IMR-90 (cell line): ENCODE measurements around the gene TNIP1. TPM values are rescaled to one million over a fixed set of nuclear protein-coding genes. Genes with fewer than 3 reads are reported as not detected.

Experiments used
- ATAC-seq: fragments of 200-7000 bp; cut with Tn5 transposase; 2 replicates; pipeline ENCODE4 v1.9.1; 2020; ENCODE audit warnings: low read depth, mild to moderate bottlenecking, moderate library complexity
- BruUV-seq: library from RNA; stranded (reverse); fragments of 400-500 nt; replicated peaks from 2 replicates; lab custom pipeline; 2021; lab: Mats Ljungman, UMichigan
- CTCF ChIA-PET: fragments of 300-600 bp; formaldehyde crosslinking; extraction: SDS; loops from one replicate; lab custom pipeline; 2021; ENCODE audit warnings: antibody characterized with exemption; lab: Yijun Ruan, JAX
- POLR2A ChIA-PET: fragments of 300-600 bp; sonication (Branson Sonifier 250); formaldehyde crosslinking; loops from one replicate; lab custom pipeline; 2022; ENCODE audit warnings: antibody characterized with exemption; ENCODE audit not compliant: unreplicated experiment; lab: Charles Lee
- DNase-seq: peaks from one replicate; pipeline ENCODE4 v3.0.0; 2013
- H2AFZ ChIP-seq: replicated peaks from 2 replicates; pipeline ENCODE3; 2013; ENCODE audit warnings: low read length, mild to moderate bottlenecking; ENCODE audit not compliant: poor library complexity
- H2AK5ac ChIP-seq: 2 replicates; pipeline ENCODE4 v1.6.1; 2013; ENCODE audit warnings: low read depth, low read length, inconsistent platforms
- H2AK9ac ChIP-seq: replicated peaks from 2 replicates; pipeline ENCODE3; 2013; ENCODE audit warnings: mild to moderate bottlenecking, low read depth, low read length, moderate library complexity; ENCODE audit not compliant: poor library complexity
- H2BK120ac ChIP-seq: 2 replicates; pipeline ENCODE4 v1.6.1; 2013; ENCODE audit warnings: low read depth, low read length, inconsistent platforms
- H2BK15ac ChIP-seq: 3 replicates; pipeline ENCODE4 v1.6.1; 2013; ENCODE audit warnings: low read depth, low read length, inconsistent platforms
- H2BK20ac ChIP-seq: 2 replicates; pipeline ENCODE4 v1.6.1; 2013; ENCODE audit warnings: low read depth, mild to moderate bottlenecking, inconsistent platforms, low read length, moderate library complexity
- H2BK5ac ChIP-seq: 2 replicates; pipeline ENCODE4 v1.6.1; 2013; ENCODE audit warnings: mild to moderate bottlenecking, low read depth, low read length, inconsistent platforms; ENCODE audit not compliant: poor library complexity, severe bottlenecking
- H3K14ac ChIP-seq: replicated peaks from 2 replicates; pipeline ENCODE4 v1.6.1; 2013; ENCODE audit warnings: low read depth, low read length, inconsistent platforms
- H3K18ac ChIP-seq: 2 replicates; pipeline ENCODE4 v1.6.1; 2013; ENCODE audit warnings: low read depth, low read length, control low read depth
- H3K23ac ChIP-seq: 2 replicates; pipeline ENCODE4 v1.6.1; 2013; ENCODE audit warnings: low read depth, low read length, inconsistent platforms
- H3K27ac ChIP-seq: 2 replicates; pipeline ENCODE4 v1.5.1; 2013; ENCODE audit warnings: mild to moderate bottlenecking, control low read depth, low read length; ENCODE audit not compliant: insufficient read depth
- H3K27me3 ChIP-seq: 2 replicates; pipeline ENCODE4 v1.6.1; 2013; ENCODE audit warnings: low read length; ENCODE audit not compliant: control insufficient read depth, insufficient read depth
- H3K36me3 ChIP-seq: 2 replicates; pipeline ENCODE4 v1.6.1; 2013; ENCODE audit warnings: low read length, mixed read lengths; ENCODE audit not compliant: control insufficient read depth, insufficient read depth
- H3K4ac ChIP-seq: 2 replicates; pipeline ENCODE4 v1.6.1; 2013; ENCODE audit warnings: low read depth, low read length, inconsistent platforms
- H3K4me1 ChIP-seq: 2 replicates; pipeline ENCODE4 v1.6.1; 2013; ENCODE audit warnings: low read length, mixed read lengths; ENCODE audit not compliant: control insufficient read depth, insufficient read depth
- H3K4me2 ChIP-seq: 2 replicates; pipeline ENCODE4 v1.6.1; 2013; ENCODE audit warnings: low read depth, mild to moderate bottlenecking, control low read depth, low read length, moderate library complexity
- H3K4me3 ChIP-seq: 2 replicates; pipeline ENCODE4 v1.5.1; 2013; ENCODE audit warnings: low read depth, mild to moderate bottlenecking, control low read depth, low read length, moderate library complexity; ENCODE audit not compliant: insufficient read depth
- H3K56ac ChIP-seq: 2 replicates; pipeline ENCODE4 v1.6.1; 2013; ENCODE audit warnings: low read length, inconsistent platforms; ENCODE audit not compliant: insufficient read depth; ENCODE audit errors: extremely low read depth
- H3K79me1 ChIP-seq, 2 experiments: 2 replicates each; pipeline ENCODE4 v1.6.1; 2013; ENCODE audit warnings: low read length in 2 of 2, inconsistent platforms in 1 of 2, low read depth in 1 of 2
- H3K9ac ChIP-seq: 2 replicates; pipeline ENCODE4 v1.6.1; 2013; ENCODE audit warnings: low read depth, low read length, control low read depth
- H3K9me1 ChIP-seq: 2 replicates; pipeline ENCODE4 v1.6.1; 2013; ENCODE audit warnings: low read length, inconsistent platforms; ENCODE audit not compliant: insufficient read depth
- H3K9me3 ChIP-seq: 2 replicates; pipeline ENCODE4 v1.6.1; 2013; ENCODE audit warnings: low read length; ENCODE audit not compliant: control insufficient read depth, insufficient read depth
- H4K20me1 ChIP-seq: 2 replicates; pipeline ENCODE4 v1.6.1; 2013; ENCODE audit warnings: low read length, inconsistent platforms; ENCODE audit not compliant: insufficient read depth
- H4K5ac ChIP-seq: 2 replicates; pipeline ENCODE4 v1.6.1; 2013; ENCODE audit warnings: mild to moderate bottlenecking, low read depth, low read length, control low read depth
- H4K8ac ChIP-seq, 2 experiments: 2 replicates each; pipeline ENCODE4 v1.6.1; 2013; ENCODE audit warnings: low read depth in 2 of 2, low read length in 2 of 2, control low read depth in 1 of 2, inconsistent platforms in 1 of 2
- H4K91ac ChIP-seq: 2 replicates; pipeline ENCODE4 v1.6.1; 2013; ENCODE audit warnings: low read depth, low read length, inconsistent platforms; ENCODE audit not compliant: insufficient read depth
- FOS ChIP-seq: fragments of 150-350 bp; IDR thresholded peaks from 2 replicates; pipeline ENCODE4 v1.6.1; 2016; ENCODE audit warnings: low read depth, low read length
- MAFK ChIP-seq: IDR thresholded peaks from 2 replicates; pipeline ENCODE4 v1.6.1; 2012; ENCODE audit warnings: low read depth, low read length, improper control_type of control experiment
- MXI1 ChIP-seq: IDR thresholded peaks from 2 replicates; pipeline ENCODE4 v1.6.1; 2012; ENCODE audit warnings: low read depth, mild to moderate bottlenecking, low read length, moderate library complexity, borderline replicate concordance
- RCOR1 ChIP-seq: IDR thresholded peaks from 2 replicates; pipeline ENCODE4 v1.6.1; 2012; ENCODE audit warnings: mild to moderate bottlenecking, low read length, improper control_type of control experiment; ENCODE audit not compliant: insufficient replicate concordance
- SMC3 ChIP-seq: fragments of 150-350 bp; IDR thresholded peaks from 2 replicates; pipeline ENCODE4 v1.6.1; 2016; ENCODE audit warnings: low read depth, mild to moderate bottlenecking, antibody characterized with exemption, low read length, moderate library complexity
- WGBS, 2 experiments: methylation state at CpG; one replicate each; pipeline versions ENCODE4 v1.1.5 to v1.1.7; 2013; ENCODE audit warnings: missing lambda C conversion rate in 2 of 2; ENCODE audit not compliant: insufficient read length in 1 of 2; ENCODE audit errors: extremely low coverage in 2 of 2; 5-methylcytosine and 5-hydroxymethylcytosine counted together
- dilution Hi-C: fragments of 300-500 bp; cut with HindIII; formaldehyde crosslinking; loops from one replicate; pipeline ENCODE4 v1.14.3; 2018; ENCODE audit warnings: low sequenced_read_pairs; ENCODE audit not compliant: unreplicated experiment
- in situ Hi-C: fragments of 300-500 bp; cut with MboI; formaldehyde crosslinking; loops from 3 replicates; pipeline ENCODE4 v1.14.3; 2019; ENCODE audit warnings: low sequenced_read_pairs, inconsistent platforms, mixed read lengths
- intact Hi-C: fragments of 100-400 bp; cut with micrococcal nuclease; formaldehyde crosslinking; loops from 2 replicates; pipeline ENCODE4 v1.10.0; 2022
- polyA plus RNA-seq, 3 experiments: library from polyadenylated mRNA; depleted of rRNA; stranded (reverse); fragments of >200 nt; gene quantifications; 2 replicates each; pipeline ENCODE4 v1.2.3, GENCODE V29; 2012; ENCODE audit warnings: low replicate concordance in 1 of 3
- total RNA-seq: library from RNA; depleted of rRNA; stranded (reverse); fragments of >200 nt; gene quantifications from 2 replicates; pipeline ENCODE4 v1.2.3, GENCODE V29; 2012
- TF ChIP-seq, protein P1 (sequence below): fragments of 150-350 bp; IDR thresholded peaks from 2 replicates; pipeline ENCODE4 v1.6.1; 2016; ENCODE audit warnings: low read depth, mild to moderate bottlenecking, low read length, moderate library complexity, borderline replicate concordance

The TNIP1 gene
- total and polyA plus RNA-seq, 2 of the 4 experiments (the other 2 are of a cell fraction) = 63.8 to 92.8 TPM

DNA sequence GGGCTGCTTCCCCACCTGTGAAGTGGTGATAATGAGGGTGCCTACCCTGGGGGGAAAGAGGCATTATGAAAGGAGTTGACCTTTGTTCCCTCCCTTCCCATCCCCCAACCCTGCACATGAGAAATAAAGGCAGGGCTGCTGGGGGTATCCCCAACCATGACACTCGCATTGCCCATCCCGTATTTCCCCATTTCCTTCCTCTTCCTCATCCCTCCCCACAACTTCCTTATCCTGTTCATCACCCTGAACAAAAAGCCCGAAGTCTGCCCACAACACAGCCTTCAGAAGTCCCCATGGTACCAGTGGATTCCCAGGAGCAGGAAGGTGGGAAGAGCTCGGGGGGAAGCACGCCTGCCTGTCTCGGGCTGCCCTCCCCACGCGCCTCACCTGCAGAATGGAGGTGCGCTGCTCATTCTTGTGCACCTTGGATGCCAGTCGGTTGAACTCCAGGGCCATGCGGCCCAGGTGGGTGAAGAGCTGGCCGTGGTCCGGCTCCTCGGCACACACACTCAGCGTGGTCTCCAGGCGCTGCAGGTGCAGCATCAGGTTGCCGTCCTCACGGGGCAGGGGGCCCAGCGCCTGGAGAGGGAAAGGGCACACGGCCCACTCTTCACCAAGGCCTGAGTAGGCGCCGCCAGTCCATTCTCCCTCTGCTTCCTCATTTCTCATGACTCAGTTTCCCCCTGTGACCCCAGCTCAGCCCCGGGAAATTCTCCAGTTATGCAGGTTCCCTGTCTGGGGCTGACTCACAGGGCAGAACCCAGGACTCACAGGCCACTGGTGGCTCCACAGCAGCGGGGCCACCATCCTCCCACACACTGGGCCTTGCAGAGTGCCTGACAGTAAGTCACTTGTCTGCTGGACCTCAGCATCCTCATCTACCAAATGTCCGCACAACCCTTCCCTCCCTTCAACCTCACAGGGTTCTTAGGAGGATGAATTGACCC is 24.2 kb downstream of the TNIP1 start (continued):
- TF ChIP-seq MAFK = no peak
- no peak for TF ChIP-seq RCOR1

DNA sequence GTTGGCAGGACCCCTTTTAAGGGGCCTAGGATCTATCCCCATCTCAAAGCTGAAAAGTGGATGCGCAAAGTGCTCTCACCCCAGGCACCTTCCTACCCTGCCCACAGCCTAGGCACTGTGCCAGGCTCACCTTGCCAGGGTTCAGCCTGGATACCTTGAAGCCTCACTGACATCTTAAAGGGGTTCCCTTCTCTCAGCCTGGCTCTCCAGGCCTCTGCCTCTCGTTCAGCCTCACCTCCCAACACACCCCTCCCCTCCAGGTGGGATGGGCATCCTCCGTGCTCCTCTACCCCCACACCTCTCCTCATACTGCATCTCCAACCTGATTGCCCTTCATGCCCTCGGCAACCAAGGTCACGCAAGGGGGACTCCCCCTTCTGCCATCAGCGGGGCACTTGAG is 25.5 kb downstream of the TNIP1 start:
- ChIA-PET POLR2A (no interaction called here), CTCF (no interaction called here)
- no peak overlapping the region for H3K56ac ChIP-seq
- peaks cover 10% of the 10 kb centered on the region for H3K9me1 ChIP-seq
- peaks cover 10% of the 10 kb centered on the region for H4K20me1 ChIP-seq
- no peak overlapping the region for H2AK9ac ChIP-seq
- DNase-seq = no peak
- TF ChIP-seq, protein P1, sequence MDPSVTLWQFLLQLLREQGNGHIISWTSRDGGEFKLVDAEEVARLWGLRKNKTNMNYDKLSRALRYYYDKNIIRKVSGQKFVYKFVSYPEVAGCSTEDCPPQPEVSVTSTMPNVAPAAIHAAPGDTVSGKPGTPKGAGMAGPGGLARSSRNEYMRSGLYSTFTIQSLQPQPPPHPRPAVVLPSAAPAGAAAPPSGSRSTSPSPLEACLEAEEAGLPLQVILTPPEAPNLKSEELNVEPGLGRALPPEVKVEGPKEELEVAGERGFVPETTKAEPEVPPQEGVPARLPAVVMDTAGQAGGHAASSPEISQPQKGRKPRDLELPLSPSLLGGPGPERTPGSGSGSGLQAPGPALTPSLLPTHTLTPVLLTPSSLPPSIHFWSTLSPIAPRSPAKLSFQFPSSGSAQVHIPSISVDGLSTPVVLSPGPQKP = no peak
- TF ChIP-seq MXI1 = no peak
- TF ChIP-seq MAFK = no peak
- TF ChIP-seq SMC3 = no peak
- no peak for TF ChIP-seq FOS
- peaks cover 9% of the 10 kb centered on the region for H3K4me1 ChIP-seq
- peaks cover 44% of the 10 kb centered on the region for H3K36me3 ChIP-seq
- BruUV-seq = no TSS peak
- intact Hi-C loops (no loop called here), dilution Hi-C loops (no loop called here), in situ Hi-C loops (no loop called here)
- H2BK120ac ChIP-seq = no peak overlapping the region
- H3K27me3 ChIP-seq = no peaks in the 10 kb centered on the region
- no peak overlapping the region for H2BK5ac ChIP-seq
- H4K5ac ChIP-seq = no peak overlapping the region
- H3K4ac ChIP-seq = no peak overlapping the region
- no peak overlapping the region for H2BK15ac ChIP-seq
- H4K8ac ChIP-seq = no peak overlapping the region
- no peak overlapping the region for H2BK20ac ChIP-seq
- no peak overlapping the region for H2AFZ ChIP-seq
- no peak overlapping the region for H2AK5ac ChIP-seq
- no peak for ATAC-seq
- no CpG with 5 or more reads among the region's 6 CpGs for WGBS, 2 experiments
- no peak overlapping the region for H3K27ac ChIP-seq
- H3K14ac ChIP-seq = no peak overlapping the region
- no peaks in the 10 kb centered on the region for H3K9me3 ChIP-seq
- H3K4me2 ChIP-seq = no peak overlapping the region
- peaks cover 10 to 63% of the 10 kb centered on the region in 2 experiments for H3K79me1 ChIP-seq
- no peak overlapping the region for H3K9ac ChIP-seq
- H4K91ac ChIP-seq = no peak overlapping the region
- no peak overlapping the region for H3K18ac ChIP-seq
- H3K23ac ChIP-seq = no peak overlapping the region; the same call in 1 of the 2 replicates
- no peak overlapping the region for H3K4me3 ChIP-seq
